NCI-H748 (cell line): Measurements from ENCODE around the gene STARD10.

ENCODE experiments used
- DNase-seq: peaks from one replicate; lab custom pipeline; 2025; ENCODE audit not compliant: unreplicated experiment; lab: John Stamatoyannopoulos, UW

STARD10 gene

DNA sequence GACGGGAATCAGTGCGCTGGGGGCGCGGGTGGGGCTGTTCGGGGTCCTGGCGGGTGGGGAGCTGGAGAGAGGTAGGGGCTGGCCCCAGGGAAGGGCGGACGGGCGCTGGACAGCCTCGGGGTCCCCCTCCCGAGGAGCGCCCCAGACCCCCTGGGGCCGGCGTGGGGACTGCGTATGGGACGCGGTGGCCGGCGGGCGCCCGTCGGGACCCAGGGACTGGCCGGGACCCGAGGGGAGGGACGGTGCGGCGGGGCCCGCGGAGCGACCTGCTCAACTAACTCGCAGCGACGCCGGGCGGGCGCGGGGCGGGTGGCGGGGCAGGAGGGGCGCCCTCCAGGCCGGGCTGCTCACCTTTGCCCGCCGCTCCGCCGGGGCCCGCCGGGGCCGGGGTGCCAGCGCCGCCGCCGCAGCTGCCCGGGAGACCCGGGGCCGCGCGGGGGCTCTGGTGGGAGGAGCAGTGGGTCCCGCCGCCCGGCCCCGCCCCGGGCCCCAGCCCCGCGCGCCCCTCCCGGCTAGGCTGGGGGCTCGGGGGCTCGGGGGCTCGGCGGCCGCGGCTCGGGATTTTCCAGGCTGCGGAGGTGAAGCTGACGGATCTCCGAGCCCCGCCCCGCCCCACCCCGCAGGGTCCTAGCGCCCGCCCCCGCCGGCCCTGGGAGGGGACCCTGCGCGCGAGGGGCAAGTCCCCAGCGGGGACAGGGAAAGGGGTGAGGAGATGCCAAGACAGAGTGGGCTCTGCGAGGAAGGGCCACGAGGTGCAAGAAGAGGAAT, 12.3 kb downstream of the STARD10 start:
- peak; percentile 64 for DNase-seq

- peak; percentile 76 for DNase-seq
Observed at GRCh38 chr11:72781063-72781312, 12.9 kb downstream of the STARD10 start.

DNA sequence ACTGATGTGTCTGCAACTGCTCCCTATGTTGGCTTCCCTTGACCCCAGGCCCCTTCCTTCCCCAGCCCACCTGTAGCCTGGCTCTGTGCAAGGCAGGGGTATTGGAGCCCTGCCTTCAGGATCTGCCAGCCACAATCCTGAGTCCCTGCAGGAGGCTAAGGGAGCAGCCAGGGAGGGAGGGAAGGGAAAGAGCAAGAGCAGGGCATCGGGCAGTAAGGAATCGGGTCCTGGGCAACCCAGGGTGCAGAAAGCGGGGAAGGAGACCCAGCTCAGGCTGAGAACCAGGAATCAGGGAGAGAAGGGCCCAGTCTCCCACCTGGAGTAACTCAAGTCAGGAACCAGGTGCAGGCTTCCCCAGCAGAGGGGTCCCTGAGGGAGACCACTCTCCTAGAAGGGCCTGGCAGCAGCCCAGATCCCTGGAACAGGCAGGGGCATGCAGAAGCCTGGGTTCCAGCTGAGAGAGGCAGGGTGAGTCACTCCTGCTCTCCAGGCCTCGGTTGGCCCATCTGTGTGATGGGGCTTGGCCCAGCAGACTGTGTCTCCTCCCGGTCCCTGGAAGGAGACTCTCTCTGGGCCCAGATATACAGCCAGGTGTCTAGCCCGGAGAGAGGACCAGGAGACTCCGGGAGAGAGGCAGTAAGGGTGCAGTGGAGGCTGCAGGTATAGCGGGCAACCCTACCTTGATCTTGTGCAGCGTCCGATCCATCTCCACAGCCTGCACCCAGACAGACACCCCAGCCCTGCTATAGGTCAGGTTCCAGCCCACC, 13.4 kb downstream of the STARD10 start:
- peak; percentile 42 for DNase-seq

DNA sequence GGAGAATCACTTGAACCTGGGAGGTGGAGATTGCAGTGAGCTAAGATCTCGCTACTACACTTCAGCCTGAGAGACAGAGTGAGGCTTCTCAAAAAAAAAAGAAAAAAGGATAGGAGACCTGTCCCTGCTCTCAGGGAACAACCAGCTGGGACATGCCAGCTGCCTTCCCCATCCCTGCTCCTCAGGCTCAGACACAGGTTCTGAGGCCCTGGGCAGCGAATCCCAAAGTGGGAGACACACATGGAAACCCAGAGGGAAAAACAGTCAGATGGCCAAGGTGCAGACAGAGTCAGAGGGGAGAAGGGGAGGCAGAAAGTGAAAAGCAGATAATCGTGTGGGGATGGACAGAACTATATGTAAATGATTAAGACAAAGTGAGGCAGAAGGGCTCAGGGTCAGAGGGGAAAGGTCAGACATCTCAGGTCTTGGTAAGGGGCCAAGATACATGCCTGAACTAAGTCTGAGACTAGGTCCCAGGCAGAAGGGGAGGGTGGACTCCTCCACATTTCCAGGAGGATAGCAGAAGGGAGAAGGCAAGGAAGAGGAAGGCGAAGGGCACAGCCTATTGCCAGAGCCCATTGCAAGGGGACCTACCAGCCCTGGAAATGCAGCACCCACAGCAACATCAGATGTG, 14.2 kb downstream of the STARD10 start:
- DNase-seq = no peak

- no peak for DNase-seq
Observed at GRCh38 chr11:72778535-72779494, 15.0 kb downstream of the STARD10 start.

- DNase-seq = no peak
Observed at GRCh38 chr11:72777755-72778278, 16.0 kb downstream of the STARD10 start.

GRCh38 chr11:72776844-72777754, 16.7 kb downstream of the STARD10 start:
- DNase-seq = no peak

DNA sequence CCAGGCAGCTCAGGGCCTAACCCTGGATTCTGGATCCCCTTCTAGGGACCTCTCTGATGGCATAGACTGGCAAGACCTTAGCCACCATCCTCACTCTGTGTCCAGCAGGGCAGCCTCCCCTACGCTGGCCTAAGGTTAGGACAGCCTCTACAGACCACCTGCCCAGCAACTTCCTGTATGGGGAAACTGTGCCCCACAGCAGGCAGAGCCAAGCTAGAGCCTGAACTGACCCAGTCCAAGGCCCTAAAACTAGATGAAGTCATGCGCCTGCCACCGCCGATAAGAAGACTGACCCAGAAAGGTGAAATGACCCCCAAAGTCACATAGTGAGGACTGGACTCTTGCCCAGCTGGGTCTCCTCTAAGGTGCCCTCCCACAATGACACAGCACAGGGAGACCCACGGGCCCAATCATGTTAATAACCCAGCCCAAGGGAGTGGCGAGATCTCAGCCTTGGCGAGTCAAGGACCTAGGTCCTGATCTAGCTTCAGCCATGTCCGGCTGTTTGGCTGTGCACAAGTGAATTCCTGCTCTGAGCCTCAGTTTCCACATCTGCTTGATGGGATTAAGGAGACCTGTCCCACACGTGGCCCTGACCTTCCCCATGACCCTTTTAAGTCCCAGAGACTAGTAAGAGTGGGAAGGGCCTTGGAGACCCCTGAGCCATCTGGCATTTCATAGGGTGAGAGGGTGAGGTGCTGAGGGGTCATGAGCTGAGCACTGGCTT, 17.6 kb downstream of the STARD10 start:
- no peak for DNase-seq

DNA sequence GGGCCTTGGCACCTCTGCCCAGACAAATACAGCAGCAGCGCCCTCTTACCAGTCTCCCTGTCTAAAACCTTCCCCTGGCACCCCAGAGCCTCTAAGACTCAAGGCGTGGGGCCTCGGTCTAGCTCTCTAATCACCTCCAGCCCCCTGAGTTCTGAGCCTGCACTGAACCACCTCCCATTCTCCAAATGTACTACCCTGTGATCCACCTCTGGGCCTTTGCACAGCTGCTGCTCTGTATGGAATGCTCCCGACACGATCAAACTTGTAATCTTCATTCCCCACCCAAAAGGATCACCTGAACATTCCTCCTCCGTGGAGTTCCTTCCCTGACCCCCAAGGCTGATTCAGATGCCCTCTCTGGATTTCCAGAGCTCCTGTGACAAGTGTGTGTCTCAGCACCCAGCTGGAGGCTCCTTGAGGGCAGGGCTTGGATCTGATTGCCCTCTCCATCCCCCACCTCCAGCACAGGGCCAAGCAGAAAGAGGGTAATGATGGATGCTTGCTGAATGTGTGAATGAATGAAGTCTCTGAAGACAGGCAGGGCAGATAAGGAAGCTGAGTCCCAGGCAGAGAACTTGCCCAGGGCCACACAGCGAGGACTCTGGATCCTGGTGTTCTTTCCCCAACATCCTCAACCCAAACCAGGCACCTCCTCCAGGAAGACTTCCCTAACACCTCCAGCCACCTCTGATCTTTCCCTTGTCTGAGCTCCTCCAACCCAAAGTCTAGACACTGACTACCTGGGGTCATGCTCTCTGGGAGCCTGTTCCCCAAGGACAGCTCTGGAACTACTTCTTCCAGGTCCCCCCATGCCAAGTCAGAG, 18.3 kb downstream of the STARD10 start:
- no peak for DNase-seq

GRCh38 chr11:72774499-72774898, 19.3 kb downstream of the STARD10 start:
- no peak for DNase-seq

DNA sequence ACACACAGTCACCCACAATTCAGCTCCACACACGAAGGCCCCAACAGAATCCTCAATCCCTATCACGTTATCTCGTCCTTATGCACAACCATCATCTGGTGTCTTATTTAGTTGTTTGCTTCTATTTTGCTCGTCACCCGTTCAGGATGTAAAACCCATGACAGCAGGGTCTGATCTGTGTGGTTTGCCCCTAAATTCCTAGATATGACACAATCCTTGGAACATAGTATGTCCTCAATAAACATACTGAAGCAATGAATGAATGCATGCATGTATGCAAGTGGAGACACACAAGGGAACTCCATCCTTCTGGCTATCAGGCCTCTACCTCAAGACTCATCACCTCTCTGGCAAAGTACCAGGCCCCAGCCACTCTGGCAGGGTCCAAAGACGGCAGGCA, 20.2 kb downstream of the STARD10 start:
- DNase-seq = no peak

DNA sequence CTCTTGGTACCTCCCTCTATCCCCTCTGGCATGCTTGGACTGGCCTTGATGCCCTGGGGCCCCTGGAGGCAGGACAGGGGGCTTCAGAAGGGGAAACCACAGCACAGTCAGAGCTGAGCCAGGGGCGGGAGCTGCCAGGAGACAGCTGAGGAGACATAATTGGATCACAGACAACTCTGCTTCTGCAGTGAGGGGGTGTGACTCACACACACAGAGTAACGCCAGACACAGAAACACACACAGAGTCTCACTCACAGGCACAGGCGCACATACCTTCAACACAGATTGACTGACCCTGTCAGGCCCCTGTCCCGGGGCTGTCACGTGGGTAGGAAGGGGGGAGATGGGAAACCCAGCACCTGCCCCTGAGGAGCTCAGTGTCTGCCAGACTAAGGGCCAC, 20.6 kb downstream of the STARD10 start:
- DNase-seq = no peak

DNA sequence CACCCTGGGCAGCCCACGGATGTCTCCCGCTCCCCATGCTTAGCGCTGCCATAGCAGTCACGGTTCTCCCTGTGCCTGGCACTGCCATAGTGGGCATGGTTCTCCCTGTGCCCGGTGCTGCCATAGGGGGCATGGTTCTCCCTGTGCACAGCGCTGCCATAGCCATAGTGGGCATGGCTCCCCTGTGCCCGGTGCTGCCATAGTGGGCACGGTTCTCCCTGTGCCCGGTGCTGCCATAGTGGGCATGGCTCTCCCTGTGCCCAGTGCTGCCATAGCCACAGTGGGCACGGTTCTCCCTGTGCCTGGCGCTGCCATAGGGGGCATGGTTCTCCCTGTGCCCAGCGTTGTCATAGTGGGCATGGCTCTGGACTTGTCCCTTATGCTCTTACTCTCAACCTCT, 21.8 kb downstream of the STARD10 start:
- DNase-seq = no peak

GRCh38 chr11:72771507-72771906, 22.3 kb downstream of the STARD10 start:
- DNase-seq = no peak

DNA sequence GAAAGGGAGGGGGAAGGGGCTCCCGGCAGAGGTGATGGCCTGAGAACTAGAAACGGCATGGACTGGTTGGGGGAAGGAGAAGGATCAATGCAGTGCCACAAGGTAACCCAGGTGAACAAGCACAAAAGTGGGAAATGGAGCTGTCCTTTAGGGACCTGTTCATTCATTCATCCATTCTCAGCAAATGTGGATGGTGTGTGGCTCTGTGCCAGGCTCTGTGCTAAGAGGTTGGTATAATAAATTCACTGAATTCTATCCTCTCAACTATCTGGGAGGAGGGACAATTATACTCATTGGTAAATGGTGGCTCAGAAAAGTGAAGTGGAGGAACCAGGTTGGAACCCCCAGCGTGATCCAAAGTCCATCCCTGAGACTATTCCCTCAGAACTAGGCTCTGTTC, 23.0 kb downstream of the STARD10 start:
- no peak for DNase-seq

DNA sequence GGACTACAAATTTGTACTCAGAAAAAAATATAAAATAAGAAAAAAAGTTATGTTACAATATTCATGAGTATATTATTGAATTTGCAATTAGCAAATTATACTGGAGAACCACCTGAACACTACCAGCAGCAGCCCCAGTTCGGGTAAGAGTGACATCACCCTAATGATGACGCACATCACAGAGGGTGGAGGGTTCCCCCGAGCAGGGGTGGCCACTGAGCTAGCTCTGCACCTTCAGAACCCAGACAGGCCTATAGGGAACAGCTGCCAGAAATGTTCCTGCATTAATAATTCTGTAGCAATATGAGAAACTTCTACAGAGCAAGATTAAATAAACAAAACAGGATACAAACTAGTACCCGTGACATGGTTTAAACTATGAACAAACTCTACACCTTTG, 24.2 kb downstream of the STARD10 start:
- DNase-seq = no peak

GRCh38 chr11:72768581-72768980, 25.3 kb downstream of the STARD10 start:
- no peak for DNase-seq
